Measurements from ENCODE around the gene PTPRG.

The PTPRG gene

GRCh38 chr3:62246985-62247384 lies 685.6 kb downstream of the PTPRG start:
- Mint-ChIP-seq H3K9me3 (no peaks in the 10 kb centered on the region), H3K36me3 (ENCODE audit: low read depth) (peaks cover 19% of the 10 kb centered on the region), H3K4me1 (peaks cover 14% of the 10 kb centered on the region), H3K4me3 (no peak overlapping the region), H3K27ac (no peak overlapping the region), H3K27me3 (ENCODE audit: low read depth, poor library complexity) (no peaks in the 10 kb centered on the region)
- DNase-seq = no peak
- TF ChIP-seq, protein P1, sequence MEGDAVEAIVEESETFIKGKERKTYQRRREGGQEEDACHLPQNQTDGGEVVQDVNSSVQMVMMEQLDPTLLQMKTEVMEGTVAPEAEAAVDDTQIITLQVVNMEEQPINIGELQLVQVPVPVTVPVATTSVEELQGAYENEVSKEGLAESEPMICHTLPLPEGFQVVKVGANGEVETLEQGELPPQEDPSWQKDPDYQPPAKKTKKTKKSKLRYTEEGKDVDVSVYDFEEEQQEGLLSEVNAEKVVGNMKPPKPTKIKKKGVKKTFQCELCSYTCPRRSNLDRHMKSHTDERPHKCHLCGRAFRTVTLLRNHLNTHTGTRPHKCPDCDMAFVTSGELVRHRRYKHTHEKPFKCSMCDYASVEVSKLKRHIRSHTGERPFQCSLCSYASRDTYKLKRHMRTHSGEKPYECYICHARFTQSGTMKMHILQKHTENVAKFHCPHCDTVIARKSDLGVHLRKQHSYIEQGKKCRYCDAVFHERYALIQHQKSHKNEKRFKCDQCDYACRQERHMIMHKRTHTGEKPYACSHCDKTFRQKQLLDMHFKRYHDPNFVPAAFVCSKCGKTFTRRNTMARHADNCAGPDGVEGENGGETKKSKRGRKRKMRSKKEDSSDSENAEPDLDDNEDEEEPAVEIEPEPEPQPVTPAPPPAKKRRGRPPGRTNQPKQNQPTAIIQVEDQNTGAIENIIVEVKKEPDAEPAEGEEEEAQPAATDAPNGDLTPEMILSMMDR (IDR thresholded peaks at IDR 0.05) = no peak

DNA sequence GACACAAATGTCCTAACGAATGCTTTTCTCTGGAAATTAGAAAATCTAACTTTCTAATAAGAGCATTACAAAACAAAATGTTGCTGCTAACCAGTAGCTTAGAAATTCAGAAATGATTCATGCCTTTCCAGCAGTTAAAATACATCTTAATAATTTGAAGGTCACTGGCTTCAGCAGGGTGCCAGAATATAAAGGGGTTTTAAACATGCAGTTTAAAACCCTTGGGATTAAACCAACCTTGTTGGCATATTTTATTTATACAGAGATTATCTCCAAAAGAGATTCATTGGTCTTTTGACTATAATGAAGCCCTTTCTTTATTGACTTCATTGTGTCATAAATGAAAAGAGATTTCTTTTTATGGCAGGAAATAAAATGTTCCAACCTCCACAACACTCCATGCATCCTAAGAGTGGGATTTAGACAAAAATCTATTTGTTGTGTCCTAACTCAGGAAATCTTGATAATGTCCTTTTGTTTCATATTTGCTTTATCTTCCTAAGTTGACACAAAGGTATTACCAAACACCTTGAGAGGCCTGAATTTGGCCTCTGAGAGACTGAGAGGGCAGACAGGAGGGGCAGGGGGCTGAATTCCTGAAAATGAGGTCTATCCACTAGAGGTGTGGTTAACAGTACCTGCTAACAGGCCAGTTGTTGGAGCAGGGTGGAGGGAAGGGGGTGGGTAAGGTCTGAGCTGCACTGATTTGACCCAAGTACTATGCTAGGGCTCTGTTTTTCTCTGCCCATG lies 687.5 kb downstream of the PTPRG start:
- Mint-ChIP-seq H3K27ac (no peak overlapping the region), H3K36me3 (ENCODE audit: low read depth) (peaks cover 13% of the 10 kb centered on the region), H3K9me3 (no peaks in the 10 kb centered on the region), H3K27me3 (ENCODE audit: low read depth, poor library complexity) (no peaks in the 10 kb centered on the region), H3K4me3 (no peak overlapping the region), H3K4me1 (no peaks in the 10 kb centered on the region)
- TF ChIP-seq, protein P1 (IDR thresholded peaks at IDR 0.05) = no peak
- DNase-seq = no peak

DNA sequence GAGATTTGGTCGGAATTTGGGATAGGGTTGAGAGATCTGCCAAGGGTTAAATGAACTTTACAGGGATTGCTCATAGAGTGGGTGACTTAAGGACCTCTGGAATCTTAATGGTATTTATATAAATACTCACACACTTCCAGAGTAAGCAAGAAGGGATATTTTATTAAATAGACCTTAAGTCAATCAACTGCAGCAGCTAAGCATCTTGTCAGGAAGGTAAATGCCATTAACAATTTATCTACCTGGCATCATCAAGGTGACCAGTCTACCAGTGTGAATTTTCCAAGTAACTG lies 688.1 kb downstream of the PTPRG start:
- peaks cover 11% of the 10 kb centered on the region for H3K36me3 Mint-ChIP-seq (ENCODE audit: low read depth)
- TF ChIP-seq, protein P1 (IDR thresholded peaks at IDR 0.05) = no peak
- no peaks in the 10 kb centered on the region for H3K27me3 Mint-ChIP-seq (ENCODE audit: low read depth, poor library complexity)
- DNase-seq = no peak
- H3K4me1 Mint-ChIP-seq = no peaks in the 10 kb centered on the region
- H3K9me3 Mint-ChIP-seq = no peaks in the 10 kb centered on the region
- no peak overlapping the region for H3K27ac Mint-ChIP-seq
- H3K4me3 Mint-ChIP-seq = no peak overlapping the region

DNA sequence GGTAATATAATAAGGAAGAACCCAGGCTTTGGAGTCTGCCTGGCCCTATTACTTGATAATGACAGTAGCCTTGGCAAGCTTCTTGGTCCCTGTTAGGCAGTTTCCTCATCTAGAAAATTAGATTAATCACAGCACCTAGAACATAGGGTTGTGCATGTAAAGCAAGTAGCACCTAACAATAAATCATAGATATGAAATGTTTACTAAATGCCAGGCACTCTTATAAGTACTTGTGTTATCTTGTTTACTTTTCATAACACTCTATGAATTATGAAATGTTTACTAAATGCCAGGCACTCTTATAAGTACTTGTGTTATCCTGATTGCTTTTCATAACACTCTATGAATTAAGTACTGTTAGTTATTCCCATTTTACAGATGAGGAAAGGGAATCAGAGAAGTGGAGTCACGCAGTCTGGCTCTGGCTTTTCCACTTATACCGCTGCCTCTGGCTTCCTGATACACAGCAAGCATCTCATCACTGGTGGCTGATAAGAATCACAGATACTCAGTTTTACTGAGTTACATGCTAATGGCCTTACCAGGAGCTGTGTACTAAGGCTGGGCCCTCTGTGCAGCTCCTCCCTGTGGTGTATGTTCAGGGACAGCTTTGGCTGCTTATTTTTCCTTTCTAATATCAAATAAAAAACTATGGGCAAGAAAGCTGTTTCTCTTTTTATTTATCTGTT lies 688.6 kb downstream of the PTPRG start:
- DNase-seq = no peak
- peaks cover 8% of the 10 kb centered on the region for H3K36me3 Mint-ChIP-seq (ENCODE audit: low read depth)
- no peak overlapping the region for H3K4me3 Mint-ChIP-seq
- no peaks in the 10 kb centered on the region for H3K4me1 Mint-ChIP-seq
- TF ChIP-seq, protein P1 (IDR thresholded peaks at IDR 0.05) = no peak
- no peak overlapping the region for H3K27ac Mint-ChIP-seq
- no peaks in the 10 kb centered on the region for H3K27me3 Mint-ChIP-seq (ENCODE audit: low read depth, poor library complexity)
- no peaks in the 10 kb centered on the region for H3K9me3 Mint-ChIP-seq

DNA sequence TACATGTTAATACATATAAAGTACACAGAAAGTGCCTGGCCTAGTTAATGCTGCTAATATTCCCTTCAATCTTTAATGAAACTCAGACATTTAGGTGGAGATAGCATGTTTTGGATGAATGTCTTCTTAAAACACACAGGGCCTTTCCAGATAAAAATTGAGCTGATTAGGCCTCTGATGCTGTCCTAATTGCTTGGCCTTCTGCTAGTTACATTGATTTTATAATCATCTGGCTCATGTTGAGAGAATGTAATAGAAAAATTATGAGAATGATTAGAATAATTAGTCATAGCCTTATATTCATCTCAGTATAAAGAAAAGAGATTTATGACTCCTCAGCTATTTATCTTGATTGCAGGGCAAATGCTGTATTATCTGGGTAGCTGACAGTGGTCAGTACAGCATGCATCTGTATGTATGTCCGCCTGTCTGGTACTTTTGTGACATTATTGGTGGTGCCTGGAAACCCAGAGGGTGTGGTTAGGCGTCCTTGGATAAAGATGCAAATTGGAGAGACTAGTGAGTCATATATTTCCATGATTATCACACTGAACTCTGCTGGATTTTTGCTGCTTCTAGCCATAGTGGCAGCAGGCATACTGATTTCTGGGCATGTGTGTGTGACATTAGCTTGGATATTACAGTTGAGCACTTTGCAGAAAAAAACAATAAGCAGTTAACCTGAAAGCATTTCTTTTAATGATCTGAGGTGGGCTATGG lies 691.2 kb downstream of the PTPRG start:
- Mint-ChIP-seq H3K36me3 (ENCODE audit: low read depth) (peaks cover 17% of the 10 kb centered on the region), H3K9me3 (no peaks in the 10 kb centered on the region), H3K4me3 (no peak overlapping the region), H3K27ac (no peak overlapping the region), H3K4me1 (no peaks in the 10 kb centered on the region), H3K27me3 (ENCODE audit: low read depth, poor library complexity) (no peaks in the 10 kb centered on the region)
- DNase-seq = no peak
- TF ChIP-seq, protein P1 (IDR thresholded peaks at IDR 0.05) = no peak

Measured in nephron progenitor cell (in vitro differentiated cells).